HCT116 (cell line): ENCODE results near the gene FGGY. TPM values are rescaled to one million over a fixed set of nuclear protein-coding genes. Genes with fewer than 3 reads are reported as not detected.

Source experiments
- ATAC-seq: fragments of 200-7000 bp; cut with Tn5 transposase; 2 replicates; pipeline ENCODE4 v1.9.1; 2020; ENCODE audit warnings: mild to moderate bottlenecking, moderate library complexity
- BruUV-seq: library from RNA; stranded (reverse); fragments of 400-500 nt; replicated peaks from 2 replicates; lab custom pipeline; 2021; lab: Mats Ljungman, UMichigan
- CTCF ChIA-PET: fragments of 300-600 bp; sonication (Branson Sonifier 250); formaldehyde crosslinking; loops from one replicate; lab custom pipeline; 2021; ENCODE audit warnings: antibody characterized with exemption; lab: Charles Lee
- POLR2A ChIA-PET: fragments of 300-600, 350-600 bp; sonication (Branson Sonifier 250); formaldehyde crosslinking; loops from one replicate; lab custom pipeline; 2021; ENCODE audit warnings: antibody characterized with exemption; lab: Charles Lee
- RAD21 ChIA-PET, 2 experiments: fragments of 300-600 bp; sonication (Branson Sonifier 250); formaldehyde crosslinking; loops; one replicate each; lab custom pipeline; 2023; ENCODE audit warnings: low total read pairs in 2 of 2; ENCODE audit not compliant: uncharacterized antibody in 2 of 2, unreplicated experiment in 2 of 2, low non-redundant PET in 1 of 2; lab: Charles Lee
- DNase-seq: peaks from one replicate; pipeline ENCODE4 v3.0.0-alpha.2; 2010; ENCODE audit warnings: low read depth, low spot score
- H2AFZ ChIP-seq: fragments of 200-600 bp; shearing (Covaris generic), sonication (generic); 2 replicates; pipeline ENCODE4 v1.6.1; 2017; ENCODE audit warnings: low read depth, mixed run types, mixed read lengths, antibody characterized with exemption, low read length; ENCODE audit not compliant: poor library complexity, severe bottlenecking
- H3K27ac ChIP-seq: 2 replicates; pipeline ENCODE4 v1.5.1; 2012; ENCODE audit warnings: low read depth, low read length
- H3K27me3 ChIP-seq: fragments of 200-600 bp; sonication (generic); 2 replicates; pipeline ENCODE4 v1.6.1; 2016; ENCODE audit warnings: mixed run types, low read length, mixed read lengths; ENCODE audit not compliant: insufficient read depth
- H3K36me3 ChIP-seq, 2 experiments: fragments of 200-500 bp in 1 of 2; fragments of 200-600 bp in 1 of 2; sonication (Bioruptor generic) in 1 of 2; sonication (generic) in 1 of 2; 2 replicates each; pipeline versions ENCODE4 v1.5.1 to v1.6.1; 2014 to 2016; ENCODE audit warnings: low read length in 2 of 2, inconsistent platforms in 1 of 2, mixed read lengths in 1 of 2, mixed run types in 1 of 2; ENCODE audit not compliant: insufficient read depth in 2 of 2, control insufficient read depth in 1 of 2
- H3K4me1 ChIP-seq, 2 experiments: fragments of 200-600 bp in 1 of 2; sonication (generic) in 1 of 2; 2 replicates each; pipeline versions ENCODE4 v1.5.1 to v1.6.1; 2012 to 2017; ENCODE audit warnings: low read length in 2 of 2, inconsistent platforms in 1 of 2, mild to moderate bottlenecking in 1 of 2, mixed read lengths in 1 of 2, mixed run types in 1 of 2, moderate library complexity in 1 of 2; ENCODE audit not compliant: insufficient read depth in 2 of 2, control insufficient read depth in 1 of 2
- H3K4me2 ChIP-seq: fragments of 200-600 bp; sonication (generic); 2 replicates; pipeline ENCODE4 v1.6.1; 2017; ENCODE audit warnings: mixed run types, low read length, mixed read lengths
- H3K4me3 ChIP-seq, 2 experiments: fragments of 200-600 bp in 1 of 2; sonication (generic) in 1 of 2; replicated peaks in 1 of 2; 2 replicates each; pipeline ENCODE4 v1.5.1; 2011 to 2016; ENCODE audit warnings: low read length in 2 of 2, control low read depth in 1 of 2, low read depth in 1 of 2, mild to moderate bottlenecking in 1 of 2, mixed read lengths in 1 of 2, mixed run types in 1 of 2
- H3K79me2 ChIP-seq: fragments of 200-600 bp; sonication (generic); 2 replicates; pipeline ENCODE4 v1.6.1; 2017; ENCODE audit warnings: mild to moderate bottlenecking, mixed run types, low read length, moderate library complexity, mixed read lengths; ENCODE audit not compliant: insufficient read depth
- H3K9ac ChIP-seq: fragments of 200-600 bp; sonication (generic); 2 replicates; pipeline ENCODE4 v1.6.1; 2016; ENCODE audit warnings: low read length, mixed read lengths
- H3K9me2 ChIP-seq: fragments of 200-600 bp; sonication (generic), shearing (Covaris generic); 2 replicates; pipeline ENCODE4 v1.6.1; 2017; ENCODE audit warnings: mixed run types, mild to moderate bottlenecking, moderate library complexity; ENCODE audit not compliant: insufficient read depth
- H3K9me3 ChIP-seq, 2 experiments: fragments of 200-500 bp in 1 of 2; fragments of 200-600 bp in 1 of 2; sonication (Bioruptor generic) in 1 of 2; sonication (generic) in 1 of 2; 2 replicates each; pipeline ENCODE4 v1.6.1; 2014 to 2017; ENCODE audit warnings: low read length in 2 of 2, mixed read lengths in 2 of 2, inconsistent platforms in 1 of 2, low read depth in 1 of 2, mild to moderate bottlenecking in 1 of 2, mixed run types in 1 of 2, moderate library complexity in 1 of 2; ENCODE audit not compliant: control insufficient read depth in 1 of 2, insufficient read depth in 1 of 2
- H4K20me1 ChIP-seq: fragments of 200-600 bp; sonication (generic), shearing (Covaris generic); 2 replicates; pipeline ENCODE4 v1.6.1; 2017; ENCODE audit warnings: mixed run types, mild to moderate bottlenecking, moderate library complexity; ENCODE audit not compliant: insufficient read depth
- ATF3 ChIP-seq: IDR thresholded peaks from 2 replicates; pipeline ENCODE4 v1.6.1; 2012
- ELF1 ChIP-seq: IDR thresholded peaks from 2 replicates; pipeline ENCODE4 v1.6.1; 2012; ENCODE audit warnings: low read depth, borderline replicate concordance
- JUND ChIP-seq: IDR thresholded peaks from 2 replicates; pipeline ENCODE4 v1.6.1; 2012
- MAX ChIP-seq: IDR thresholded peaks from 2 replicates; pipeline ENCODE4 v1.6.1; 2012
- POLR2AphosphoS5 ChIP-seq: IDR thresholded peaks from 2 replicates; pipeline ENCODE4 v1.6.1; 2011; ENCODE audit warnings: mild to moderate bottlenecking, low read depth, low read length, moderate library complexity
- SIN3A ChIP-seq: IDR thresholded peaks from 2 replicates; pipeline ENCODE4 v1.6.1; 2012; ENCODE audit warnings: low read depth
- SP1 ChIP-seq: IDR thresholded peaks from 2 replicates; pipeline ENCODE4 v1.6.1; 2012; ENCODE audit warnings: low read depth
- SRF ChIP-seq: IDR thresholded peaks from 2 replicates; pipeline ENCODE4 v1.6.1; 2012; ENCODE audit warnings: low read depth
- TCF7L2 ChIP-seq: IDR thresholded peaks from 2 replicates; pipeline ENCODE4 v1.7.0; 2011; ENCODE audit warnings: borderline replicate concordance, inconsistent platforms; ENCODE audit not compliant: insufficient read depth, insufficient read length; ENCODE audit errors: extremely low read depth
- YY1 ChIP-seq: IDR thresholded peaks from 2 replicates; pipeline ENCODE4 v1.6.1; 2011; ENCODE audit warnings: low read length, low read depth, moderate library complexity, mild to moderate bottlenecking; ENCODE audit not compliant: insufficient replicate concordance; ENCODE audit errors: extremely low read depth
- ZFX ChIP-seq: fragments of 450-650 bp; IDR thresholded peaks from 2 replicates; pipeline ENCODE4 v1.6.1; 2017
- ZNF274 ChIP-seq: fragments of 200-500 bp; sonication (Bioruptor generic); IDR thresholded peaks from 2 replicates; pipeline ENCODE4 v1.6.1; 2014; ENCODE audit warnings: mild to moderate bottlenecking, low read depth, low read length, inconsistent platforms
- intact Hi-C: fragments of 100-400 bp; cut with micrococcal nuclease; formaldehyde crosslinking; loops from 2 replicates; pipeline ENCODE4 v1.10.0; 2022
- total RNA-seq: library from RNA; stranded (reverse); gene quantifications from one replicate; pipeline ENCODE4 v1.2.1, GENCODE V29; 2021; ENCODE audit not compliant: unreplicated experiment

Gene FGGY
- total RNA-seq, 1 experiment from 2014 or later, result 10.6 TPM

GRCh38 chr1:59378621-59379370 is 81.9 kb downstream of the FGGY start (continued):
- TF ChIP-seq TCF7L2 (no peak), SRF (no peak), YY1 (no peak), MAX (no peak), ZNF274 (no peak), ZFX (no peak), SP1 (no peak), ATF3 (no peak), JUND (no peak)

- Histone ChIP-seq H3K79me2 (no peaks in the 10 kb centered on the region), H3K4me1 (peaks cover 0 to 7% of the 10 kb centered on the region in 2 experiments; a peak in 1 of 4 replicates), H3K4me3 (no peak overlapping the region), H3K27me3 (no peaks in the 10 kb centered on the region), H3K27ac (no peak overlapping the region), H3K9ac (no peak overlapping the region), H3K4me2 (no peak overlapping the region), H3K9me2 (no peaks in the 10 kb centered on the region), H2AFZ (no peak overlapping the region), H3K36me3 (no peaks in the 10 kb centered on the region), H3K9me3 (no peaks in the 10 kb centered on the region), H4K20me1 (no peaks in the 10 kb centered on the region)
- intact Hi-C loops, result no loop called here
- CTCF ChIA-PET, result no interaction called here
- no peak for DNase-seq
- POLR2A ChIA-PET, result no interaction called here
- RAD21 ChIA-PET, result no interaction called here
- ATAC-seq, result no peak
- no TSS peak for BruUV-seq
- TF ChIP-seq POLR2AphosphoS5 (no peak), SIN3A (no peak), ELF1 (no peak), SRF (no peak)
- TF ChIP-seq, all 23 proteins: peak for 0
Observed at GRCh38 chr1:59379371-59379728, 82.5 kb downstream of the FGGY start.
